ENCODE measurements around the gene STIMATE. TPM values are rescaled to one million over a fixed set of nuclear protein-coding genes. Genes with fewer than 3 reads are reported as not detected.
A peak's percentile ranks its signal among the peaks of the same experiment; 100 is the strongest.

Gene STIMATE
- total and polyA plus RNA-seq, 5 experiments from 2014 or later = 5.1 to 26.5 (median 6.3) TPM

GRCh38 chr3:52798376-52798977, 98.9 kb downstream of the STIMATE start:
- Mint-ChIP-seq H3K27me3 (peaks cover 0 to 5% (median 0%) of the 10 kb centered on the region in 5 donors), H3K27ac (no peak overlapping the region), H3K4me3 (no peak overlapping the region), H3K9me3 (no peaks in the 10 kb centered on the region), H3K4me1 (no peaks in the 10 kb centered on the region), H3K36me3 (no peaks in the 10 kb centered on the region)
- no peak for ATAC-seq
- DNase-seq = no peak
- POLR2A ChIA-PET = interaction anchor here (0.5 kb wide), 1 partner anchor 194 kb away, joined by 4 read pairs; no protein-coding TSS in a partner anchor

- Mint-ChIP-seq H3K4me1 (no peaks in the 10 kb centered on the region), H3K27ac (no peak overlapping the region), H3K4me3 (no peak overlapping the region), H3K9me3 (no peaks in the 10 kb centered on the region), H3K27me3 (no peaks in the 10 kb centered on the region), H3K36me3 (no peaks in the 10 kb centered on the region)
- DNase-seq (no peak), ATAC-seq (no peak)
- POLR2A ChIA-PET = no interaction called here
Measured at GRCh38 chr3:52796411-52796810, 100.9 kb downstream of the STIMATE start.

- Mint-ChIP-seq H3K4me3 (no peak overlapping the region), H3K36me3 (no peaks in the 10 kb centered on the region), H3K9me3 (no peaks in the 10 kb centered on the region), H3K27me3 (no peaks in the 10 kb centered on the region), H3K4me1 (no peaks in the 10 kb centered on the region), H3K27ac (peak overlapping the region in 1 of 10 donors; percentile 65)
- ATAC-seq (no peak), DNase-seq (no peak)
- POLR2A ChIA-PET = no interaction called here
Measured at GRCh38 chr3:52795298-52795900, 101.9 kb downstream of the STIMATE start.

- ATAC-seq (no peak), DNase-seq (no peak)
- Mint-ChIP-seq H3K4me1 (no peaks in the 10 kb centered on the region), H3K9me3 (no peaks in the 10 kb centered on the region), H3K36me3 (no peaks in the 10 kb centered on the region), H3K27me3 (no peaks in the 10 kb centered on the region), H3K4me3 (no peak within 1 kb of the TSS), H3K27ac (peak within 1 kb of the TSS in 2 of 10 donors; percentile 22 to 65)
- POLR2A ChIA-PET = no interaction called here
Measured at GRCh38 chr3:52794612-52795099, 102.7 kb downstream of the STIMATE start, which contains the start of gene ITIH3. TSS of gene ITIH3 (plus strand) at chr3:52794796. CDS start at chr3:52794804, 8 bp downstream.

- DNase-seq (no peak), ATAC-seq (no peak)
- Mint-ChIP-seq H3K9me3 (no peaks in the 10 kb centered on the region), H3K4me3 (no peak overlapping the region), H3K27ac (peak overlapping the region in 1 of 10 donors; percentile 22), H3K27me3 (no peaks in the 10 kb centered on the region), H3K4me1 (peaks cover 0 to under 1% (median 0%) of the 10 kb centered on the region in 4 donors), H3K36me3 (no peaks in the 10 kb centered on the region)
- POLR2A ChIA-PET = no interaction called here
Measured at GRCh38 chr3:52793702-52794611, 103.4 kb downstream of the STIMATE start.

- DNase-seq (no peak), ATAC-seq (no peak)
- no peaks in the 10 kb centered on the region for H3K36me3 Mint-ChIP-seq
- no peaks in the 10 kb centered on the region for H3K9me3 Mint-ChIP-seq
- POLR2A ChIA-PET = no interaction called here
- H3K27me3 Mint-ChIP-seq = no peaks in the 10 kb centered on the region
- H3K27ac Mint-ChIP-seq = peak overlapping the region in 1 of 10 donors; percentile 22
- peaks cover 0 to 2% (median 0%) of the 10 kb centered on the region in 4 donors for H3K4me1 Mint-ChIP-seq
- H3K4me3 Mint-ChIP-seq = no peak overlapping the region
Measured at GRCh38 chr3:52792961-52793695, 104.2 kb downstream of the STIMATE start.

- ATAC-seq = no peak
- H3K36me3 Mint-ChIP-seq = no peaks in the 10 kb centered on the region
- H3K4me1 Mint-ChIP-seq = peaks cover 0 to 2% (median 0%) of the 10 kb centered on the region in 4 donors
- H3K27ac Mint-ChIP-seq = no peak overlapping the region
- H3K27me3 Mint-ChIP-seq = no peaks in the 10 kb centered on the region
- H3K4me3 Mint-ChIP-seq = no peak overlapping the region
- POLR2A ChIA-PET = no interaction called here
- no peak for DNase-seq
- H3K9me3 Mint-ChIP-seq = no peaks in the 10 kb centered on the region
Measured at GRCh38 chr3:52792413-52792812, 104.9 kb downstream of the STIMATE start.

GRCh38 chr3:52791928-52792327, 105.4 kb downstream of the STIMATE start:
- H3K27me3 Mint-ChIP-seq = no peaks in the 10 kb centered on the region
- no peak for DNase-seq
- POLR2A ChIA-PET = no interaction called here
- H3K9me3 Mint-ChIP-seq = no peaks in the 10 kb centered on the region
- peaks cover 0 to 2% (median 0%) of the 10 kb centered on the region in 4 donors for H3K4me1 Mint-ChIP-seq
- H3K4me3 Mint-ChIP-seq = no peak overlapping the region
- H3K27ac Mint-ChIP-seq = peak overlapping the region in 1 of 10 donors; percentile 22
- no peak for ATAC-seq
- H3K36me3 Mint-ChIP-seq = no peaks in the 10 kb centered on the region

- Mint-ChIP-seq H3K27me3 (no peaks in the 10 kb centered on the region), H3K4me1 (peaks cover 0 to 2% (median 0%) of the 10 kb centered on the region in 4 donors), H3K9me3 (no peaks in the 10 kb centered on the region), H3K36me3 (no peaks in the 10 kb centered on the region), H3K27ac (no peak overlapping the region), H3K4me3 (no peak overlapping the region)
- POLR2A ChIA-PET = no interaction called here
- ATAC-seq (no peak), DNase-seq (no peak)
Measured at GRCh38 chr3:52791366-52791765, 106.0 kb downstream of the STIMATE start.

- H3K4me3 Mint-ChIP-seq = no peak overlapping the region
- H3K27me3 Mint-ChIP-seq = no peaks in the 10 kb centered on the region
- no peaks in the 10 kb centered on the region for H3K36me3 Mint-ChIP-seq
- H3K27ac Mint-ChIP-seq = no peak overlapping the region
- H3K4me1 Mint-ChIP-seq = peaks cover 0 to 2% (median 0%) of the 10 kb centered on the region in 4 donors
- no peak for ATAC-seq
- peak in 1 of 10 donors; percentile 45 for DNase-seq
- no peaks in the 10 kb centered on the region for H3K9me3 Mint-ChIP-seq
- POLR2A ChIA-PET = no interaction called here
Measured at GRCh38 chr3:52790741-52791140, 106.6 kb downstream of the STIMATE start.

- no peaks in the 10 kb centered on the region for H3K27me3 Mint-ChIP-seq
- H3K4me1 Mint-ChIP-seq = peaks cover 0 to 2% (median under 1%) of the 10 kb centered on the region in 4 donors
- no peak overlapping the region for H3K4me3 Mint-ChIP-seq
- no peaks in the 10 kb centered on the region for H3K36me3 Mint-ChIP-seq
- no peak for DNase-seq
- no peak overlapping the region for H3K27ac Mint-ChIP-seq
- no peak for ATAC-seq
- no peaks in the 10 kb centered on the region for H3K9me3 Mint-ChIP-seq
- POLR2A ChIA-PET = interaction anchor here (0.8 kb wide), 1 partner anchor 1401 kb away, joined by 3 read pairs; no protein-coding TSS in a partner anchor
Measured at GRCh38 chr3:52790337-52790736, 107.0 kb downstream of the STIMATE start.

GRCh38 chr3:52789746-52790040, 107.7 kb downstream of the STIMATE start:
- Mint-ChIP-seq H3K9me3 (no peaks in the 10 kb centered on the region), H3K36me3 (no peaks in the 10 kb centered on the region), H3K4me1 (peaks cover 0 to 2% (median under 1%) of the 10 kb centered on the region in 4 donors), H3K27ac (peak overlapping the region in 2 of 10 donors; percentile 46 to 74), H3K27me3 (peaks cover 0 to 2% (median 0%) of the 10 kb centered on the region in 5 donors), H3K4me3 (no peak overlapping the region)
- ATAC-seq (no peak), DNase-seq (peak in 1 of 10 donors; percentile 44)
- POLR2A ChIA-PET = interaction anchor here (0.8 kb wide), 1 partner anchor 1400 kb away, joined by 3 read pairs; no protein-coding TSS in a partner anchor

Measured in naive thymus-derived CD8-positive, alpha-beta T cell (primary cell).